Mesenteric fat pad (tissue), 1 donor: ENCODE results near the gene ZBTB11. TPM values are rescaled to one million over a fixed set of nuclear protein-coding genes. Genes with fewer than 3 reads are reported as not detected.
"Not testable (repeated sequence)": the region's sequence is repeated elsewhere in the genome, so short reads cannot be mapped to it uniquely, and the experiment has no call there.

ENCODE experiments used
- DNase-seq: peaks from one replicate; pipeline ENCODE4 v3.0.0-alpha.2; 2020; ENCODE audit warnings: low spot score
- long read RNA-seq: library from polyadenylated mRNA; unstranded; transcript quantifications from one replicate; pipeline ENCODE4 v2.0.0, GENCODE V29; 2020
- total RNA-seq: library from RNA; stranded (reverse); fragmentation: NEBNext Ultra II Directional; extraction: Animal tissue kit (Norgen Biotek cat#: 25700); gene quantifications from one replicate; pipeline ENCODE4 v1.2.1, GENCODE V29; 2021
- donor health status: DM: yes; HTN: yes; CAD: no.

Gene ZBTB11, protein sequence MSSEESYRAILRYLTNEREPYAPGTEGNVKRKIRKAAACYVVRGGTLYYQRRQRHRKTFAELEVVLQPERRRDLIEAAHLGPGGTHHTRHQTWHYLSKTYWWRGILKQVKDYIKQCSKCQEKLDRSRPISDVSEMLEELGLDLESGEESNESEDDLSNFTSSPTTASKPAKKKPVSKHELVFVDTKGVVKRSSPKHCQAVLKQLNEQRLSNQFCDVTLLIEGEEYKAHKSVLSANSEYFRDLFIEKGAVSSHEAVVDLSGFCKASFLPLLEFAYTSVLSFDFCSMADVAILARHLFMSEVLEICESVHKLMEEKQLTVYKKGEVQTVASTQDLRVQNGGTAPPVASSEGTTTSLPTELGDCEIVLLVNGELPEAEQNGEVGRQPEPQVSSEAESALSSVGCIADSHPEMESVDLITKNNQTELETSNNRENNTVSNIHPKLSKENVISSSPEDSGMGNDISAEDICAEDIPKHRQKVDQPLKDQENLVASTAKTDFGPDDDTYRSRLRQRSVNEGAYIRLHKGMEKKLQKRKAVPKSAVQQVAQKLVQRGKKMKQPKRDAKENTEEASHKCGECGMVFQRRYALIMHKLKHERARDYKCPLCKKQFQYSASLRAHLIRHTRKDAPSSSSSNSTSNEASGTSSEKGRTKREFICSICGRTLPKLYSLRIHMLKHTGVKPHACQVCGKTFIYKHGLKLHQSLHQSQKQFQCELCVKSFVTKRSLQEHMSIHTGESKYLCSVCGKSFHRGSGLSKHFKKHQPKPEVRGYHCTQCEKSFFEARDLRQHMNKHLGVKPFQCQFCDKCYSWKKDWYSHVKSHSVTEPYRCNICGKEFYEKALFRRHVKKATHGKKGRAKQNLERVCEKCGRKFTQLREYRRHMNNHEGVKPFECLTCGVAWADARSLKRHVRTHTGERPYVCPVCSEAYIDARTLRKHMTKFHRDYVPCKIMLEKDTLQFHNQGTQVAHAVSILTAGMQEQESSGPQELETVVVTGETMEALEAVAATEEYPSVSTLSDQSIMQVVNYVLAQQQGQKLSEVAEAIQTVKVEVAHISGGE
- 15.1 TPM for total RNA-seq
- long read RNA-seq, full-length matches to known transcripts: 1 of 9 reads
- long read RNA-seq, partial matches to known transcripts: 5 of 9 reads
- long read RNA-seq, other reads (novel, unspliced or antisense): 3 of 9 reads

DNA sequence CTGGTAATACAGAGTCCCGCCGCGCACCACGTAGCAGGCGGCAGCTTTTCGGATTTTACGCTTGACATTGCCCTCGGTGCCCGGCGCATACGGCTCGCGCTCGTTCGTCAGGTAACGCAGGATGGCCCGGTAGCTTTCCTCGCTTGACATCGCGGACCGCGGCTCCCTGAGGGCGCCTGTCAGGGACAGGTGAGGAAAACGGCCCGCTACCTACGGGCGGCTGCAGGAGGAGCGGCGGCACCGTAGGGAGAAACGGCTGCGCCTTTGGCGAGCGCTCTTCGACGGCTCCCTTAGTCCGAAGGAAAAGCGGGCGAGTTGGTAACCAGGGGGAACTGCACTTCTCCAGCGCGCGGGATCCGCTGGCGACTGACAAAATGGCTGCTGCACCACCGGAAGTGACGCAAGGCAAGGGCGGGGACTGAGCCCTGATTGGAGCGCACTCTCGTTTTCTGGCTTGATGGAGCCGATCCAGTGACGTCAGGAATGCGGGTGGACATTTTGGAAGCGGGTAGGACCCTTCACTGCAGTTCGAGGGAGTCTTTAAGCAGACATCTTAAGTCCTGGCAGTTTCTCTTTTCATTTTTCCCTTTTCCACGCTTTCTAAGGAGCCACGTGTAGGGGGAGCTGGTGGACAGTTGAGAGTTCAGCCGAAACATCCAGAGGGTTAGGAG, at the start of gene ZBTB11:
Gene ZBTB11 (minus strand): TSS at position 368 of the 671 bp plus-strand sequence. CDS start 218 bp downstream, at position 150.
- DNase-seq: peak; percentile 100

DNA sequence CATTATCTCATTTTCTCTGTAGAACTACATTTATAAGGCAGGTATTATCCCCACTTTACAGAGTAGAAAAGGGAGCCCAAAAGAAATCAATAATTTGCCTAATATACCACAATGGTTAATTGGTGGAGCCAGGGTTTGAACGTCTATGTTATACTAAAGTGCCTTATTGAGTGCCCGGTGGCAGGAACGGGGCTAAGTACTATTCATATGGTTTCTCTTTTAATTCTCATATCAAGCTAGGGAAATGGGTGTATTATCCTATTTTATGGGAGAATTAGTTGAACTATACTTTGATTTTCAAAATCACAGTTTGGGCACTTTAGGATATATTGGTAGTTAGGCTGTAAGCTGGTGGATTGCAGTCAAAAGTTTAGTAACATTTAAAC, 49.0 kb upstream of the ZBTB11 start:
- DNase-seq: no peak

DNA sequence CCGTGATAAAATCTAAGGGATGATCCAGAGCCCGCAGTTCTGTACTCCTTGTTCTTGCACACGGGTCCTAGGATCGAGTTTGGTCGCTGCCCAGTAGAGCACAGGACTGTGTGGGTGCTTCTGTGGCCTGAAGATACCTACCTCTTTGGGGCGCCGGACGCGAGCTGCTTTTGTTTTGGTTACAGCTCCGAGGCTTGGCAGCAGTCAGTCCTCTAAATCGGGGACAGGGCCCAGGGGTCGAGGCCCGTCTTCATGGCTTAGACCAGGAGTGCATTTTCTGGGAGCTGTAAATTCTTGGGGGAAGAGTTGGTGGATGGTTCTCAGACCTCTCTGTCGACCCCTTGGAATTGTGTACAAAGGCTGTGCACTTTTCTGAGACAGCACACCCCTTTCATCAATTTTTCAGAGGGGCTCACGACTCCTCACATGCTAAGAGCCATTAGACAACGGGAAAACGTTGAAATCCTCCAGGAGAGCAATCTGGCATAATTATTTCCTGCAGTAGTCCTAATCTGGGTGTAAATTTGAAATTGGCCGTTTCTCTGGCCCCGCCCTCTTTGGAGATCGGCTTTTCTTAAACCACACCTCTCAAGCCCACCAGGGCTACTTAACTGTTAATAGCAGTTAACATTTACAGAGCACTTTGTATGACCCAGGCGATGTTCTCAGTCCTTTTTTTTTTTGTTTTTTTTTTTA, 48.4 kb upstream of the ZBTB11 start:
- DNase-seq: no peak

DNA sequence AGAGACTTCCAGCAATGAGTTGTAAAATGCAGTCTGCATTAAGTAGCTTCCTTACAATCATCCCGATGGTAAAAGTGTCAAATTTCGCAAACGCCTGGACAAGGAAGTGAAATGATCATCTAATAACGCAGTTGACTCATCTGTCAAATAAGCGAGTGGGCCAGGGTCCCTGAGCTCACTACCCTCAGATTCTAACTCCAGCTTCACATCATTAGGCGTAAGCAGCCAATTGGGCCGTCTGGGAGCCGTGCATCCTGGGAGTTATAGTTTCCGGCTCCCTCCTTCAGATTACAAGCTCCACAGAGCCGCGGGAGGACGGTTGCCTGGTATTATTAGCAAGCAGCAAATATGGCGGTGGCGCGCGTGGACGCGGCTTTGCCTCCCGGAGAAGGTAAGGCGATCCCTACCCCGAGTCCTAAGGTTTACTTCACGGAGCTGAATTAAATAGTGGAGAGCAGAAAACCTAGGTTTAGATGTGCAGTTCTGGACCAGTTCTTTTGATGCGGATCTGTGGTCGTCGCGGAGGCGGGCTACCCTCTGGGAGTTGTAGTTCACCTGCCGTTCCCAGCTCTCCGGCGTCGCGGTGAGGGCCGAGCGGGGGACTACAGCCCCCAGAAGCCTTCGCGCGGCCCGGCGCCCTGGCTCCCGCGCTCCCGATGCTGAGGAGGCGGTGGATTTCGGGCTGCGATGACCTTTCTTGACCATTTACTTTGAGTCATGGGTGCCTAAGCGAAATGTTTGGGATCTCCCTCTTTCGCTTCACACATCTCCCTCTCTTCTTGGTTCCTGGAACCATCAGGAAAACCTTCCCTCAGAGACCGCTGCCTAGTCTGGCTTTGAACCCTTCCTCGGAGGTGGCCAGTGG, 47.6 kb upstream of the ZBTB11 start, which contains the start of gene CEP97:
Gene CEP97 (plus strand): TSS at position 286 of the 865 bp plus-strand sequence. CDS start 63 bp downstream, at position 349.
- peak; percentile 97 for DNase-seq

DNA sequence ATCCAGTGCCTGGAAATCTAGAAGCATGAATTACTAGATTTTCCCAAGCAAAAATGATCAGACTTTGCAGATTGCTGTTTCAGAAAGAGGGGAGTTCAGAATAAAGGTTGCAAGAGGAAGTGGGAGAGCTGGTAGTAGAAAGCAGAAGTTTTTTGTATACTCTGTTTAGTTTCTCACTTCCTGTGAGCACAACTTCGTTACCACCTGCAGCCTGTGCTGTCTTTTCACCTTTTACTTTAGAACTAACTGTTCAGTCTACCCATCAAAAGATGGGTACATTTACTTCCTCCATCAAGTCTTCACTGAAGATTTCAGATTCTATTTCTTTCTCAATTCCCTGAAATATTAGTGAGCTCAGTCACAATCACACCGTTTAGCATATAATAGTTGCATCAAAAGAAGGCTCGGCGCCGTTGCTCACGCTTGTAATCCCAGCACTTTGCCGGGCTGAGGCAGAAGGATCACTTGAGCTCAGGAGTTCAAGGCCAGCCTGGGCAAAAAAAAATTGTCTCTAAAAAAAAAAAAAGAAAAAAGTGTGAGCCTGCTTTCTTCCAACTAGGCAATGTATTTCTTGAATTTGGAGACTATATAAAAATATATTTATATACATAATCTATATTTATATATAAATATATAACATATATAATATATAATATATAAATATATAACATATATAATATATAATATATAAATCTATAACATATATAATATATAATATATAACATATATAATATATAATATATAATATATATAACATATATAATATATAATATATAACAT, 45.7 kb upstream of the ZBTB11 start:
- DNase-seq: no peak

DNA sequence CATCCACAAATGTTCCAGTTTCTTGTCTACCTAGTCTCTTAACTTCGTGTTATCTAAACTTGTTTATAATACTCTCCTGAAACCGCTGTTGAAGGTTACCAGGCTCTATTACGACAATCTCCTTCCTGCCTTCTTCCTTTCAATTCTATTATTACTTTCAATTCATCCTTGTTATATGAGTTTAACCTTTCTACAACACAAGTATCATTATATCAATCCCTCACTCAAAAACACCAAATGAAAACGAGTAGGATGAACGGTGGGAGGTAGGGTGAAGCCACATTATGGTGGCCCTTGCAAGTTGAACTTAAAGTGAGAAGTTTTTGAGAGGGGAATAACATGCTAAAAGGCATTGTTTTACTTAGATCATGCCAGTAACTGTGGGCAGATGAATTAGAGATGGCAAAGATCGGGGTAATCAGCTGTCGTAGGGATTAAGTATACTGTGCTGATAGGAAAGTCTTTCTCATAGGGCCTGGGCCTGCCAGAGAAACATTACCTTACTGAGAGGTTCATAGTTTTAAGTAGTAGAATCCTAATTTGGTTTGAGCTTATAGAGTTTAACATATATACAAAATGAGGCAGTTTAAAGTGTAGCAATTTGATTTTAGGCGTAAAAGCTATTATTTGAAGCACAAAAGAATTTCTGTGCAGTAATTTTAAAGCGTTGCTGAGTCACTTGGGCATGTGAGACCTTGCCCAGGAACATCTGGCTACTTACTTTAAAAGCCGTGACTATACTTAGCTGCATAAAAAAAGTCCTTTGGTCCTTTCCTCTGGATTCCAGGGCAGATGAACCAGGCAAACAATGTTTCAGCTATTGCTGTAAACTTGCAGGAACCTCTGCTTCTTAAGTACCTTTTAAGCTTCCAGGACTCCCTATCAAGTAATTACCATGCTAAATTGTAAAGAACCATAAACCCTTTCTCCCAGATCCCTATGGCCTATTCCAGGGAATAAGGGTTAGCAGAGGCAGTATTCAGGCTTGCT, 44.2 kb upstream of the ZBTB11 start:
- DNase-seq: no peak

DNA sequence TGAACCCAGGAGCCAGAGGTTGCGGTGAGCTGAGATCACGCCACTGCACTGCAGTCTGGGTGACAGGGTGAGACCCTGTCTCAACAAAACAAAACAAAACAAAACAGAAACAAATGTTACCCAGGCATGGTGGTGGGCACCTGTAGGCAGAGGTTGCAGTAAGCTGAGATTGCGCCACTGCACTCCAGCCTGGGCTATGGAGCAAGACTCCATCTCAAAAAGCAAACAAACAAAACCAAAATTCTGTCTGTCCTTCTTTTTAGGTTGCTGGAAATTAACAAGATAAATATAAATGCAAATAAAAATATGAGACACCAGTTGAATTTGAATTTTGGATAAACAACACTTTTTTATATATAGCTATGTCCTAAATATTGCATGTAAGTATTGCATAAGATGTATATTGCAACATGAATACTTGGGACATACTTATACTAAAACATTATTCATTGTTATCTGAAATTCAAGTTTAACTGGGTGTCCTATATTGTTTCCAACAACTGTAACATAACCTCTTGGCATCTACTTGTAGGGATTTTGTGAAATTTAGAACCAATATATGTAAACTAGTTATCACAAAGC, 42.8 kb upstream of the ZBTB11 start:
- no peak for DNase-seq

DNA sequence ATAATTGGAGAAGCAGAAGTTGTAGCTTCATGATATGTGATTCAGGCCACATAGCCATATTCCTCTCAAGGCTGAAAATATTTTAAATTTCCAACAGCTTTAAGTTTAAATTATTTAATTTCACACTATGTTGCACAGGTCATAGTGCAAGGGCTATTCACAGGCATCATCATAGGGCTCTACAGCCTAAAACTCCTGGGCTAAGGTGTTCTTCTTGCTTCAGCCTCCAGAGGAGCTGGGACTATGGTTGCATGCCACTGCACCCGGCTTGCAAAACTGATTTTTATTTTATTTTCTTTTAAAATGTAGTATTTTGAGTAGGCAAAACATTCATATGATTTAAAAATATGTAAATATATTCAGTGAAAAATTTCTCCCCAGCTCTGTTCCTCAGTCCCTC, 41.5 kb upstream of the ZBTB11 start:
- DNase-seq: no peak

DNA sequence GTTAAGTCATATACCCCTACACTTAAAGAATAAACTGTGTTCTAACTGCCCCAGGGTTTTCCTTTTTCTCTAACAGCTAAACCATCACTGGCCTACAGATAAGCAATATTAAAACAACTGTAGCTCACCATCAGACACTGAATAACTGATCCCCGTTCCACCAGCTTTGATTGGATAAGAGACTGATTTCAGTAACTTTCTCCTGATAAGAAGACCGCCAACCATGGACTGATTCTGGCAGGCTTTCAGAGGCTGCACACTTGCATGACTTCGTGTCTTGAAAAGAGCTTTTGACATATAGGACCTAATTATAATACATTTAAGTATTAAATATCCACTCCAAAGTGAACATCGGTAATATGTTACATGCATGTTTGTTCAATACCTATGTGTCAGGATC, 32.2 kb upstream of the ZBTB11 start:
- DNase-seq: no peak

DNA sequence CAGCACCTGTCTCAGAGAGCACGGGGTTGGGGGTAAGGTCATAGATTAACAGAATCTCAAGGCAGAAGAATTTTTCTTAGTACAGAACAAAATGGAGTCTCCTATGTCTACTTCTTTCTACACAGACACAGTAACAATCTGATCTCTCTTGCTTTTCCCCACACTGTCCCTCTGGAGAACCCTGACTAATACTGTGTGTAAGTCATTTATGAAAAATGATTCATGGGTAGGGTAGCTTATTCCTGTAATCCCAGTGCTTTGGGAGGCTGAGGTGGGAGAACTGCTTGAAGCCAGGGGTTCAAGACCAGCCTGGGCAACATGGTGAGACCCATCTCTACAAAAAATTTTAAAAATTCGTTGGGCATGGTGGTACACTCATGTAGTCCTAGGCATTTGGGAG, 27.7 kb upstream of the ZBTB11 start:
- DNase-seq: not testable (repeated sequence)

DNA sequence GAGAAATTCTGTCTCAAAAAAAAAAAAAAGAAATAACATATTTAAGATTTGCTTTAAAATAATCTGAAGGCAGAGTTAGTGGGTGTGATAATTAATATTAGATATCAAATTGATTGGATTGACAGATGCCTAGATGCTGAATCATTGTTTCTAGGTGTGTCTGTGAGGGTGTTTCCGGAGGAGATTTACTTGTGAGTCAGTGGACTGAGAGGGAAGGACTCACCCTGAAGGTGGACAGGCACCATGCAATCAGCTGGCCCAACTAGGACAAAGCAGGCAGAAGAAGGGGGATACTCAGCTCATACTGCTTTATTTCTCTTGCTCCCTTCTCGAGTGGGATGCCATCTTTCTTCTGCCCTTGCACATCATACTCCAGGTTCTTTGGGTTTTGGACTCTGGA, 26.2 kb upstream of the ZBTB11 start:
- no peak for DNase-seq

DNA sequence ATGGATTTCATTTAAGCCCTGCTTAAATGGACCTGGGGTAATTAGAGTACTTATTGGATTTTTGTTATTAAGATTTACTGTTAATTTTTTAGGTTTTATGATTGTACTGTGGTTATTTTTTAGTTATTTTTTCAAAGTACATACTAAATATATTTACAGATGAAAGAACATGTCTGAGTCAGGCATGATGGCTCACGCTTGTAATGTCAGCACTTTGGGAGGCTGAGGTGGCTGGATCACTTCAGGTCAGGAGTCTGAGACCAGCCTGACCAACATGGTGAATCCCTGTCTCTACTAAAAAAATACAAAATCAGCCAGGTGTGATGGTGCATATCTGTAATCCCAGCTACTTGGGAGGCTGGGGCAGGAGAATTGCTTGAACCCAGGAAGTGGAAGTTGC, 25.8 kb upstream of the ZBTB11 start:
- no peak for DNase-seq

DNA sequence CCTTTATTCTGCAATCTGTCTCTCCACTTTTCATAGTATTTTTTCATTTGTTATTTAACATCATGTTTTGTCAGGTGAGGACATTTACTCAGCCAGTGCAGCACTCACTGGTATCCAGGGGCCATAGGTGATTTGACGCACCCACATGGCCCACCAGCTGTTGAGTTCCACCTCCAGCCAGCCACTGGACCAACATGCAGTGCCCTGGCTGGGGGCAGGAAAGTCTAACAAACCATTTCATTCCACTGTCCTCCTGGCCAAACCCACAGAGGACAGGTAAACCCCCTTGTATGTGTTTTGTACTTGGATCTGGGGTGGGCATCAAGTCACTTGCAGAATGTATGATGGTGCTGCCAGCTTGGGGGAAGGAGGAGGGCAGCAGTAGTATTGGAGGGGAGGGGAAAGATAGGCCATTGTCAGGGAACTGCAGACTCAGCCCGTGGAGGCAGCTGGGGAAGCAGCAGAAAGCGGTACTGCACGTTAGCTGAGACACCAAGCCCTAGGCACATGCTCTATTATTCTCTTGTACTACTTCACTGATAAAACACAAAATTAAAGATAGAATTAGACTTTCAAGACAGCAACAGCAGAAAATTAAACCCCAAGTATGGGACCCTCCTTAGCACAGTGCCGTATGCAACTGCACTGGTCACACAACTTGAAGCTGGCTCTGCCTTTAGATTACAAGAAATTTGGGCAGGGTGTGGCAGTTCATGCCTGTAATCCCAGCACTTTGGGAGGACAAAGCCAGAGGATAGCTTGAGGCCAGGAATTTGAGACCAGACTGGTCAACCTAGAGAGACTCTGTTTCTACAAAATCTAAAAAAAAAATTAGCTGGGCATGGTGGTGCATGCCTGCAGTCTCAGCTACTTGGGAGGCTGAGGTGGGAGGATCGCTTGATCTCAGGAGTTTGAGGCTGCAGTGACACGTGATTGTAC, 25.0 kb upstream of the ZBTB11 start:
- DNase-seq: no peak

DNA sequence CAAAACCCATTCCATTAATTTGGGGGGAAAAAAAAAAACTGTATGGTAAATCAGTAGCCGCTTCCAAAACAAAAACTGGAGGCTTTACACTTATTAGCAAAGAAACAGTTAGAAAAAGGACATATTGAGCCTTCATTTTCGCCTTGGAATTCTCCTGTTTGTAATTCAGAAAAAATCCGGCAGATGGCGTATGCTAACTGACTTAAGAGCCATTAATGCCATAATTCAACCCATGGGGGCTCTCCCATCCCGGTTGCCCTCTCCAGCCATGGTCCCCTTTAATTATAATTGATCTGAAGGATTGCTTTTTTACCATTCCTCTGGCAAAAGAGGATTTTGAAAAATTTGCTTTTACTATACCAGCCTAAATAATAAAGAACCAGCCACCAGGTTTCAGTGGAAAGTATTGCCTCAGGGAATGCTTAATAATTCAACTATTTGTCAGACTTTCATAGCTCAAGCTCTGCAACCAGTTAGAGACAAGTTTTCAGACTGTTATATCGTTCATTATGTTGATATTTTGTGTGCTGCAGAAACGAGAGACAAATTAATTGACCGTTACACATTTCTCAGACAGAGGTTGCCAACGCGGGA, 18.9 kb upstream of the ZBTB11 start:
- no peak for DNase-seq

DNA sequence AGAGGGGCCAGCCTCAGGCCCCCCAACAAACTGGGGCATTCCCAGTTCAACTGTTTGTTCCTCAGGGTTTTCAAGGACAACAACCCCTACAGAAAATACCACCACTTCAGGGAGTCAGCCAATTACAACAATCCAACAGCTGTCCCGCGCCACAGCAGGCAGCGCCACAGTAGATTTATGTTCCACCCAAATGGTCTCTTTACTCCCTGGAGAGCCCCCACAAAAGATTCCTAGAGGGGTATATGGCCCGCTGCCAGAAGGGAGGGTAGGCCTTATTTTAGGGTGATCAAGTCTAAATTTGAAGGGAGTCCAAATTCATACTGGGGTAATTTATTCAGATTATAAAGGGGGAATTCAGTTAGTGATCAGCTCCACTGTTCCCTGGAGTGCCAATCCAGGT, 17.9 kb upstream of the ZBTB11 start:
- not testable (repeated sequence) for DNase-seq
